ENCODE data around the gene SERHL2. TPM values are rescaled to one million over a fixed set of nuclear protein-coding genes. Genes with fewer than 3 reads are reported as not detected.

The SERHL2 gene
- total RNA-seq, result 4.4 TPM

GRCh38 chr22:42553475-42554361 is at the start of gene SERHL2:
TSS of gene SERHL2 (plus strand) at chr22:42553956. CDS start at chr22:42554021, 65 bp downstream.

GRCh38 chr22:42519525-42520401 is 34.0 kb upstream of the SERHL2 start, which contains the start of gene RRP7A:
TSS of gene RRP7A (minus strand) at chr22:42519796. CDS start at chr22:42519786, 10 bp downstream.

GRCh38 chr22:42614312-42615091 is 60.7 kb downstream of the SERHL2 start, which contains the start of gene POLDIP3:
TSS of gene POLDIP3 (minus strand) at chr22:42614883. CDS start at chr22:42614857, 26 bp downstream.

Small RNA genes within 50 kb of the gene (small RNA-seq; reads per million reads assigned to genes)
- gene RN7SKP80 (0.13 reads per million), gene RNU6-513P (not detected)

Other genes with a start within 250 kb of the SERHL2 start
- 1.6 TPM for gene NFAM1, start 121.6 kb upstream of the SERHL2 start, total RNA-seq
- 20.8 TPM for gene RRP7A, start 34.2 kb upstream of the SERHL2 start, total RNA-seq
- gene POLDIP3, start 60.9 kb downstream of the SERHL2 start, total RNA-seq, result 36.4 TPM
- gene ATP5MGL, start 86.6 kb downstream of the SERHL2 start, total RNA-seq, result 1.6 TPM
- gene CYB5R3, start 95.4 kb downstream of the SERHL2 start, total RNA-seq, result 21.2 TPM
- gene A4GALT, start 166.9 kb downstream of the SERHL2 start, total RNA-seq, result 0.92 TPM